NCI-H2171 (cell line): ENCODE data around the gene FGF14.

Experiments used
- DNase-seq: peaks from one replicate; lab custom pipeline; 2025; lab: John Stamatoyannopoulos, UW

Gene FGF14

GRCh38 chr13:102367836-102368235 lies 34.0 kb downstream of the FGF14 start:
- no peak for DNase-seq

- no peak for DNase-seq
Observed at GRCh38 chr13:102361113-102361512, 40.7 kb downstream of the FGF14 start.

GRCh38 chr13:102359264-102359663 lies 42.6 kb downstream of the FGF14 start:
- no peak for DNase-seq

GRCh38 chr13:102355251-102355650 lies 46.6 kb downstream of the FGF14 start:
- DNase-seq = no peak

- no peak for DNase-seq
Observed at GRCh38 chr13:102354011-102354410, 47.8 kb downstream of the FGF14 start.

- no peak for DNase-seq
Observed at GRCh38 chr13:102351521-102351920, 50.3 kb downstream of the FGF14 start.

GRCh38 chr13:102347490-102347889 lies 54.4 kb downstream of the FGF14 start:
- DNase-seq = no peak

- DNase-seq = no peak
Observed at GRCh38 chr13:102346769-102347168, 55.1 kb downstream of the FGF14 start.

- no peak for DNase-seq
Observed at GRCh38 chr13:102344410-102344809, 57.4 kb downstream of the FGF14 start.

- peak; percentile 74 for DNase-seq
Observed at GRCh38 chr13:102333320-102334198, 68.3 kb downstream of the FGF14 start.

GRCh38 chr13:102328909-102329308 lies 72.9 kb downstream of the FGF14 start:
- no peak for DNase-seq

- no peak for DNase-seq
Observed at GRCh38 chr13:102327119-102327617, 74.7 kb downstream of the FGF14 start.

GRCh38 chr13:102326381-102327118 lies 75.3 kb downstream of the FGF14 start:
- DNase-seq = no peak

- DNase-seq = no peak
Observed at GRCh38 chr13:102325321-102325720, 76.5 kb downstream of the FGF14 start.

GRCh38 chr13:102323505-102323904 lies 78.3 kb downstream of the FGF14 start:
- no peak for DNase-seq

- no peak for DNase-seq
Observed at GRCh38 chr13:102323012-102323411, 78.8 kb downstream of the FGF14 start.

GRCh38 chr13:102322211-102322610 lies 79.6 kb downstream of the FGF14 start:
- no peak for DNase-seq

- DNase-seq = no peak
Observed at GRCh38 chr13:102318233-102318632, 83.6 kb downstream of the FGF14 start.

GRCh38 chr13:102317593-102317992 lies 84.3 kb downstream of the FGF14 start:
- no peak for DNase-seq

GRCh38 chr13:102316732-102317131 lies 85.1 kb downstream of the FGF14 start:
- no peak for DNase-seq

- no peak for DNase-seq
Observed at GRCh38 chr13:102312841-102313240, 89.0 kb downstream of the FGF14 start.

- no peak for DNase-seq
Observed at GRCh38 chr13:102311901-102312300, 89.9 kb downstream of the FGF14 start.

GRCh38 chr13:102311419-102311796 lies 90.4 kb downstream of the FGF14 start:
- no peak for DNase-seq
